ENCODE results near the gene FNDC3B.

DNA sequence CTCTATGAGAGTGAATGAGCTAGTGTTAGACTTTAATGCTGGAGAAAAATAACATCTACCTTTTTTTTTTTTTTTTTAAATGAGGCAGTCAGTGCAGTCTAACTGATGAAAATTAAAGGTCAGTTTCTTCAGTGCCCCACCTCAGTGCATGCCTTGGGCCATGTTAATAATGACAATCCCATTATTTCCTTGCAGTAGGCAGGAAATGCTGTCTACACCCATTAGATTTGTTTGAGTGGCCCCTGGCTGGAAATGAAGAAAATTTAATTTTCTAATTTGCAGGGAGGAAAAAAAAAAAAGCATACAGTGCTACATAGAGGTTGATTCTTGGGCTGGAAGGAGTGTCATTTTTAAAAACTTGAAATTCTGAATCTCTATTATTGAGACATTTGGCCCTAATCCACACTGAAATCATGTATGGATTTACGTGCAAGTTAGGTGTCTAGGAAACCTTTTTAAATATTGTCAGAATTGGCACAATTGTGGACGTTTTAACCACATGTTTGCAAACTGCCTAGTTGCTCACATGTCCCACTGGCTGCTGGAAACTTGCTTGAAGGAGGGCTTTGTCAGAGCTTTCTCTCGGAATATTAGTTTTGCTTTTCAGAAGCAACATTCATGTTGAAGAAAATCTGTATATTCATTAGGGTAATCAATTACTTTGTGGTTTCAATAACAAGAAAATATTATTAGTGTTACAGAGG is 18.4 kb downstream of the FNDC3B start:
- TF ChIP-seq, protein P1, sequence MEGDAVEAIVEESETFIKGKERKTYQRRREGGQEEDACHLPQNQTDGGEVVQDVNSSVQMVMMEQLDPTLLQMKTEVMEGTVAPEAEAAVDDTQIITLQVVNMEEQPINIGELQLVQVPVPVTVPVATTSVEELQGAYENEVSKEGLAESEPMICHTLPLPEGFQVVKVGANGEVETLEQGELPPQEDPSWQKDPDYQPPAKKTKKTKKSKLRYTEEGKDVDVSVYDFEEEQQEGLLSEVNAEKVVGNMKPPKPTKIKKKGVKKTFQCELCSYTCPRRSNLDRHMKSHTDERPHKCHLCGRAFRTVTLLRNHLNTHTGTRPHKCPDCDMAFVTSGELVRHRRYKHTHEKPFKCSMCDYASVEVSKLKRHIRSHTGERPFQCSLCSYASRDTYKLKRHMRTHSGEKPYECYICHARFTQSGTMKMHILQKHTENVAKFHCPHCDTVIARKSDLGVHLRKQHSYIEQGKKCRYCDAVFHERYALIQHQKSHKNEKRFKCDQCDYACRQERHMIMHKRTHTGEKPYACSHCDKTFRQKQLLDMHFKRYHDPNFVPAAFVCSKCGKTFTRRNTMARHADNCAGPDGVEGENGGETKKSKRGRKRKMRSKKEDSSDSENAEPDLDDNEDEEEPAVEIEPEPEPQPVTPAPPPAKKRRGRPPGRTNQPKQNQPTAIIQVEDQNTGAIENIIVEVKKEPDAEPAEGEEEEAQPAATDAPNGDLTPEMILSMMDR (IDR thresholded peaks at IDR 0.05; ENCODE audit: extremely low read depth in 1 of 2, insufficient read depth in 1 of 2, low read depth in 1 of 2, low read length in 2 of 2) = no peak
- TF ChIP-seq, protein P2, sequence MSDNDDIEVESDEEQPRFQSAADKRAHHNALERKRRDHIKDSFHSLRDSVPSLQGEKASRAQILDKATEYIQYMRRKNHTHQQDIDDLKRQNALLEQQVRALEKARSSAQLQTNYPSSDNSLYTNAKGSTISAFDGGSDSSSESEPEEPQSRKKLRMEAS (IDR thresholded peaks at IDR 0.05; ENCODE audit: insufficient read depth, insufficient read length) = no peak
- no peak for TF ChIP-seq POLR2AphosphoS5 (IDR thresholded peaks at IDR 0.05; ENCODE audit: insufficient read depth, low read depth, low read length)
- no peak for TF ChIP-seq POLR2A (IDR thresholded peaks at IDR 0.05; ENCODE audit: low read depth, low read length)
